Prostate gland (tissue), 2 donors: ENCODE results near the gene FAM3A. TPM values are rescaled to one million over a fixed set of nuclear protein-coding genes. Genes with fewer than 3 reads are reported as not detected.
A peak's percentile ranks its signal among the peaks of the same experiment; 100 is the strongest.
"Not testable (repeated sequence)": the region's sequence is repeated elsewhere in the genome, so short reads cannot be mapped to it uniquely, and the experiment has no call there.

Source experiments
- DNase-seq: peaks from one replicate; pipeline ENCODE4 v3.0.0-alpha.2; 2019; ENCODE audit warnings: low spot score
- H3K27ac ChIP-seq, 2 donors: fragments of 200-600 bp; sonication (generic); 2 replicates each; pipeline ENCODE4 v1.5.1; 2017 to 2019
- H3K27me3 ChIP-seq: fragments of 200-600 bp; sonication (generic); replicated peaks from 2 replicates; pipeline ENCODE4 v1.5.1; 2019; ENCODE audit not compliant: insufficient read depth
- H3K36me3 ChIP-seq, 2 donors: fragments of 200-600 bp; sonication (generic); 1 replicate in 1 of 2; 2 replicates in 1 of 2; pipeline versions ENCODE4 v1.5.1 to v1.8.1; 2017 to 2019
- H3K4me1 ChIP-seq: fragments of 200-600 bp; sonication (generic); replicated peaks from 2 replicates; pipeline ENCODE4 v1.5.1; 2019
- H3K4me3 ChIP-seq, 2 donors: fragments of 200-600 bp; sonication (generic); 2 replicates each; pipeline ENCODE4 v1.5.1; 2017 to 2019
- H3K9me3 ChIP-seq: fragments of 200-600 bp; sonication (generic); 2 replicates; pipeline ENCODE4 v1.5.1; 2017
- CTCF ChIP-seq, 4 experiments: fragments of 200-600 bp in 2 of 4; fragments of 450-650 bp in 2 of 4; sonication (generic) in 2 of 4; IDR thresholded peaks; 1 replicate in 3 of 4; 2 replicates in 1 of 4; pipeline ENCODE4 v1.5.1; 2016 to 2019; ENCODE audit warnings: antibody characterized with exemption in 4 of 4, mild to moderate bottlenecking in 2 of 4, moderate library complexity in 2 of 4
- POLR2A ChIP-seq: fragments of 450-650 bp; IDR thresholded peaks from one replicate; pipeline ENCODE4 v1.6.1; 2016; ENCODE audit warnings: antibody characterized with exemption, mild to moderate bottlenecking
- POLR2AphosphoS5 ChIP-seq: sonication (generic); formaldehyde crosslinking; IDR thresholded peaks from one replicate; pipeline ENCODE4 v1.6.1; 2017; ENCODE audit warnings: antibody characterized with exemption
- WGBS: methylation state at CpG from one replicate; pipeline ENCODE4 v1.1.5; 2018; 5-methylcytosine and 5-hydroxymethylcytosine counted together
- intact Hi-C: fragments of 100-400 bp; cut with DNase I; formaldehyde crosslinking; loops from one replicate; pipeline ENCODE4 v1.14.2; 2022
- total RNA-seq, 2 donors: library from RNA; depleted of rRNA; stranded (reverse); fragments of >200 nt; gene quantifications; one replicate each; pipeline ENCODE4 v1.1.0, GENCODE V29; 2016

The FAM3A gene
- total RNA-seq, 2 donors from 2014 or later, result 52.0 to 72.7 TPM

GRCh38 chrX:154502098-154502497, 13.9 kb downstream of the FAM3A start:
- no peak for TF ChIP-seq CTCF (IDR thresholded peaks at IDR 0.05)
- TF ChIP-seq POLR2AphosphoS5, result no peak
- TF ChIP-seq POLR2A, result no peak
- 100% methylated on average over 8 of the region's 8 CpGs for WGBS
- no peaks in the 10 kb centered on the region for H3K4me1 ChIP-seq
- DNase-seq, result no peak
- no peak overlapping the region for H3K4me3 ChIP-seq
- no peaks in the 10 kb centered on the region for H3K36me3 ChIP-seq
- H3K9me3 ChIP-seq, result no peaks in the 10 kb centered on the region
- H3K27ac ChIP-seq, result no peak overlapping the region
- intact Hi-C loops, result no loop called here
- H3K27me3 ChIP-seq, result no peaks in the 10 kb centered on the region

- WGBS, result 83% methylated on average over 7 of the region's 7 CpGs
- H3K27ac ChIP-seq, H3K4me3 ChIP-seq, H3K36me3 ChIP-seq, DNase-seq, intact Hi-C loops, H3K27me3 ChIP-seq, H3K9me3 ChIP-seq, H3K4me1 ChIP-seq: not testable (repeated sequence)
Measured at GRCh38 chrX:154501423-154501822, 14.6 kb downstream of the FAM3A start.

- H3K36me3 ChIP-seq, H3K4me3 ChIP-seq, H3K9me3 ChIP-seq, H3K27me3 ChIP-seq, intact Hi-C loops, DNase-seq, H3K4me1 ChIP-seq, H3K27ac ChIP-seq: not testable (repeated sequence)
- WGBS, result 72% methylated on average over 4 of the region's 4 CpGs
Measured at GRCh38 chrX:154496591-154497137, 19.4 kb downstream of the FAM3A start.

- WGBS, result 65% methylated on average over 6 of the region's 6 CpGs
- Histone ChIP-seq H3K36me3 (no peaks in the 10 kb centered on the region), H3K27ac (no peak overlapping the region), H3K4me3 (no peak overlapping the region), H3K27me3 (no peaks in the 10 kb centered on the region), H3K9me3 (no peaks in the 10 kb centered on the region), H3K4me1 (no peaks in the 10 kb centered on the region)
- DNase-seq, result no peak
- no peak for TF ChIP-seq POLR2A
- TF ChIP-seq POLR2AphosphoS5, result no peak
- TF ChIP-seq CTCF (IDR thresholded peaks at IDR 0.05), result no peak
- intact Hi-C loops, result no loop called here
Measured at GRCh38 chrX:154495472-154495922, 20.5 kb downstream of the FAM3A start.

- TF ChIP-seq POLR2A (no peak), CTCF (IDR thresholded peaks at IDR 0.05) (no peak), POLR2AphosphoS5 (no peak)
- Histone ChIP-seq H3K4me3 (no peak overlapping the region), H3K36me3 (no peaks in the 10 kb centered on the region), H3K9me3 (no peaks in the 10 kb centered on the region), H3K27ac (no peak overlapping the region), H3K4me1 (no peaks in the 10 kb centered on the region), H3K27me3 (no peaks in the 10 kb centered on the region)
- DNase-seq, result no peak
- WGBS, result 77% methylated on average over 3 of the region's 3 CpGs
- intact Hi-C loops, result loop anchor here (5.0 kb wide), 1 partner anchor 33 kb away; no protein-coding TSS in a partner anchor
Measured at GRCh38 chrX:154494715-154495114, 21.3 kb downstream of the FAM3A start.

GRCh38 chrX:154490414-154491083, 25.5 kb downstream of the FAM3A start, which contains the start of gene SLC10A3:
SLC10A3 (minus strand) TSS chrX:154490629; CDS start chrX:154488940, 1,689 bp downstream.
- H3K4me1 ChIP-seq, result no peaks in the 10 kb centered on the region
- peak within 1 kb of the TSS; percentile 47 to 57 for H3K4me3 ChIP-seq
- no peaks in the 10 kb centered on the region for H3K27me3 ChIP-seq
- intact Hi-C loops, result loop anchor here (5.0 kb wide), 1 partner anchor 37 kb away; no protein-coding TSS in a partner anchor
- peak within 1 kb of the TSS; percentile 93 to 94 for H3K27ac ChIP-seq
- H3K9me3 ChIP-seq, result no peaks in the 10 kb centered on the region
- DNase-seq, result peak; percentile 91
- 0% methylated on average over 5 of the region's 71 CpGs for WGBS
- TF ChIP-seq CTCF (IDR thresholded peaks at IDR 0.05) (peak in 1 of 4 experiments; percentile 21), POLR2A (peak; percentile 86), POLR2AphosphoS5 (peak; percentile 93)
- no peaks in the 10 kb centered on the region for H3K36me3 ChIP-seq
